ENCODE measurements around the gene SENP8.

SENP8 gene

GRCh38 chr15:72155003-72155621 is 36.9 kb downstream of the SENP8 start:
- Histone ChIP-seq H2BK5ac (ENCODE audit: low read depth, low read length, poor library complexity) (no peak overlapping the region), H3K23ac (ENCODE audit: low read length) (no peak overlapping the region), H2AK5ac (ENCODE audit: low read length) (no peak overlapping the region), H3K27me3 (ENCODE audit: insufficient read depth, low read length) (no peaks in the 10 kb centered on the region), H2BK120ac (ENCODE audit: insufficient read depth, low read length, poor library complexity) (no peak overlapping the region), H3K18ac (ENCODE audit: low read length) (no peak overlapping the region), H3K4me2 (ENCODE audit: low read length) (no peak overlapping the region), H4K91ac (ENCODE audit: low read depth, low read length) (no peak overlapping the region), H4K12ac (ENCODE audit: low read depth, low read length) (no peak overlapping the region), H3K4me3 (ENCODE audit: low read depth, low read length) (no peak overlapping the region), H3K79me2 (ENCODE audit: control insufficient read depth, insufficient read depth, low read length, poor library complexity) (no peaks in the 10 kb centered on the region), H3K4ac (ENCODE audit: low read depth, low read length) (no peak overlapping the region), H3K9me3 (ENCODE audit: insufficient read depth, low read depth, low read length) (no peaks in the 10 kb centered on the region), H2AFZ (ENCODE audit: insufficient read depth, low read length, poor library complexity) (no peak overlapping the region), H3K4me1 (ENCODE audit: control insufficient read depth in 1 of 2, insufficient read depth in 2 of 2, low read length in 2 of 2) (no peaks in the 10 kb centered on the region), H3K27ac (ENCODE audit: low read depth, low read length) (no peak overlapping the region), H3K9ac (ENCODE audit: low read length) (no peak overlapping the region), H3K79me1 (ENCODE audit: low read length) (peaks cover 2% of the 10 kb centered on the region), H3K14ac (ENCODE audit: low read length) (no peak overlapping the region), H2BK12ac (ENCODE audit: low read length) (no peak overlapping the region), H3K36me3 (ENCODE audit: control insufficient read depth in 1 of 2, insufficient read depth in 2 of 2, low read length in 2 of 2) (no peaks in the 10 kb centered on the region), H4K8ac (ENCODE audit: low read depth, low read length) (no peak overlapping the region)
- no peak for DNase-seq
- WGBS (ENCODE audit: extremely low coverage, insufficient coverage, insufficient read length): no CpG with 5 or more reads among the region's 14 CpGs

- Histone ChIP-seq H3K23ac (ENCODE audit: low read length) (no peak overlapping the region), H2AFZ (ENCODE audit: insufficient read depth, low read length, poor library complexity) (no peak overlapping the region), H4K91ac (ENCODE audit: low read depth, low read length) (peak overlapping the region; percentile 60), H3K4me2 (ENCODE audit: low read length) (peak overlapping the region; percentile 29), H3K4me3 (ENCODE audit: low read depth, low read length) (no peak overlapping the region), H3K27me3 (ENCODE audit: insufficient read depth, low read length) (no peaks in the 10 kb centered on the region), H3K36me3 (ENCODE audit: control insufficient read depth in 1 of 2, insufficient read depth in 2 of 2, low read length in 2 of 2) (peaks cover 0 to 3% of the 10 kb centered on the region in 2 experiments), H2BK120ac (ENCODE audit: insufficient read depth, low read length, poor library complexity) (peak overlapping the region; percentile 10), H3K4ac (ENCODE audit: low read depth, low read length) (no peak overlapping the region), H3K79me1 (ENCODE audit: low read length) (peaks cover 6% of the 10 kb centered on the region), H4K12ac (ENCODE audit: low read depth, low read length) (no peak overlapping the region), H3K4me1 (ENCODE audit: control insufficient read depth in 1 of 2, insufficient read depth in 2 of 2, low read length in 2 of 2) (peaks cover 3% of the 10 kb centered on the region in 2 experiments), H3K18ac (ENCODE audit: low read length) (no peak overlapping the region), H3K27ac (ENCODE audit: low read depth, low read length) (no peak overlapping the region), H3K14ac (ENCODE audit: low read length) (no peak overlapping the region), H2BK5ac (ENCODE audit: low read depth, low read length, poor library complexity) (peak overlapping the region; percentile 29), H2BK12ac (ENCODE audit: low read length) (peak overlapping the region; percentile 43), H4K8ac (ENCODE audit: low read depth, low read length) (no peak overlapping the region), H3K9me3 (ENCODE audit: insufficient read depth, low read depth, low read length) (no peaks in the 10 kb centered on the region), H2AK5ac (ENCODE audit: low read length) (no peak overlapping the region), H3K9ac (ENCODE audit: low read length) (no peak overlapping the region), H3K79me2 (ENCODE audit: control insufficient read depth, insufficient read depth, low read length, poor library complexity) (no peaks in the 10 kb centered on the region)
- peak; percentile 77 to 92 for DNase-seq
- no CpG with 5 or more reads among the region's 19 CpGs for WGBS (ENCODE audit: extremely low coverage, insufficient coverage, insufficient read length)
Measured at GRCh38 chr15:72155635-72156616, 37.7 kb downstream of the SENP8 start.

- no peak for DNase-seq
- H3K14ac ChIP-seq (ENCODE audit: low read length): no peak overlapping the region
- no peak overlapping the region for H3K23ac ChIP-seq (ENCODE audit: low read length)
- peaks cover 0 to 3% of the 10 kb centered on the region in 2 experiments for H3K36me3 ChIP-seq (ENCODE audit: control insufficient read depth in 1 of 2, insufficient read depth in 2 of 2, low read length in 2 of 2)
- H3K4ac ChIP-seq (ENCODE audit: low read depth, low read length): no peak overlapping the region
- H2BK5ac ChIP-seq (ENCODE audit: low read depth, low read length, poor library complexity): no peak overlapping the region
- H4K8ac ChIP-seq (ENCODE audit: low read depth, low read length): no peak overlapping the region
- H4K12ac ChIP-seq (ENCODE audit: low read depth, low read length): no peak overlapping the region
- H3K4me1 ChIP-seq (ENCODE audit: control insufficient read depth in 1 of 2, insufficient read depth in 2 of 2, low read length in 2 of 2): peaks cover 11 to 12% of the 10 kb centered on the region in 2 experiments
- no peaks in the 10 kb centered on the region for H3K27me3 ChIP-seq (ENCODE audit: insufficient read depth, low read length)
- no peak overlapping the region for H2BK12ac ChIP-seq (ENCODE audit: low read length)
- peaks cover 11% of the 10 kb centered on the region for H3K79me1 ChIP-seq (ENCODE audit: low read length)
- H3K18ac ChIP-seq (ENCODE audit: low read length): no peak overlapping the region
- H3K9me3 ChIP-seq (ENCODE audit: insufficient read depth, low read depth, low read length): no peaks in the 10 kb centered on the region
- no peak overlapping the region for H3K9ac ChIP-seq (ENCODE audit: low read length)
- H3K4me3 ChIP-seq (ENCODE audit: low read depth, low read length): no peak overlapping the region
- H3K4me2 ChIP-seq (ENCODE audit: low read length): no peak overlapping the region
- no peak overlapping the region for H2AFZ ChIP-seq (ENCODE audit: insufficient read depth, low read length, poor library complexity)
- H3K27ac ChIP-seq (ENCODE audit: low read depth, low read length): no peak overlapping the region
- no peak overlapping the region for H2BK120ac ChIP-seq (ENCODE audit: insufficient read depth, low read length, poor library complexity)
- H2AK5ac ChIP-seq (ENCODE audit: low read length): no peak overlapping the region
- no peak overlapping the region for H4K91ac ChIP-seq (ENCODE audit: low read depth, low read length)
- H3K79me2 ChIP-seq (ENCODE audit: control insufficient read depth, insufficient read depth, low read length, poor library complexity): no peaks in the 10 kb centered on the region
- WGBS (ENCODE audit: extremely low coverage, insufficient coverage, insufficient read length): no CpG with 5 or more reads among the region's 2 CpGs
Measured at GRCh38 chr15:72156928-72157327, 38.7 kb downstream of the SENP8 start.

GRCh38 chr15:72160696-72161245 is 42.6 kb downstream of the SENP8 start:
- H3K79me2 ChIP-seq (ENCODE audit: control insufficient read depth, insufficient read depth, low read length, poor library complexity): no peaks in the 10 kb centered on the region
- no peak overlapping the region for H3K23ac ChIP-seq (ENCODE audit: low read length)
- DNase-seq: no peak
- no peak overlapping the region for H3K9ac ChIP-seq (ENCODE audit: low read length)
- peak overlapping the region; percentile 81 for H2AK5ac ChIP-seq (ENCODE audit: low read length)
- H4K91ac ChIP-seq (ENCODE audit: low read depth, low read length): peak overlapping the region; percentile 68
- peaks cover 3 to 5% of the 10 kb centered on the region in 2 experiments for H3K36me3 ChIP-seq (ENCODE audit: control insufficient read depth in 1 of 2, insufficient read depth in 2 of 2, low read length in 2 of 2)
- no peak overlapping the region for H3K4me3 ChIP-seq (ENCODE audit: low read depth, low read length)
- H3K79me1 ChIP-seq (ENCODE audit: low read length): peaks cover 13% of the 10 kb centered on the region
- no peaks in the 10 kb centered on the region for H3K27me3 ChIP-seq (ENCODE audit: insufficient read depth, low read length)
- no peak overlapping the region for H2BK5ac ChIP-seq (ENCODE audit: low read depth, low read length, poor library complexity)
- peaks cover 17 to 19% of the 10 kb centered on the region in 2 experiments for H3K4me1 ChIP-seq (ENCODE audit: control insufficient read depth in 1 of 2, insufficient read depth in 2 of 2, low read length in 2 of 2)
- H3K4me2 ChIP-seq (ENCODE audit: low read length): no peak overlapping the region
- H3K4ac ChIP-seq (ENCODE audit: low read depth, low read length): no peak overlapping the region
- H2BK12ac ChIP-seq (ENCODE audit: low read length): peak overlapping the region; percentile 59
- WGBS (ENCODE audit: extremely low coverage, insufficient coverage, insufficient read length): no CpG with 5 or more reads among the region's 5 CpGs
- peak overlapping the region; percentile 51 for H3K14ac ChIP-seq (ENCODE audit: low read length)
- H2AFZ ChIP-seq (ENCODE audit: insufficient read depth, low read length, poor library complexity): no peak overlapping the region
- no peaks in the 10 kb centered on the region for H3K9me3 ChIP-seq (ENCODE audit: insufficient read depth, low read depth, low read length)
- H3K27ac ChIP-seq (ENCODE audit: low read depth, low read length): peak overlapping the region; percentile 7
- peak overlapping the region; percentile 86 for H3K18ac ChIP-seq (ENCODE audit: low read length)
- H2BK120ac ChIP-seq (ENCODE audit: insufficient read depth, low read length, poor library complexity): peak overlapping the region; percentile 57
- no peak overlapping the region for H4K12ac ChIP-seq (ENCODE audit: low read depth, low read length)
- no peak overlapping the region for H4K8ac ChIP-seq (ENCODE audit: low read depth, low read length)
